ENCODE results near the gene RHOXF2. TPM values are rescaled to one million over a fixed set of nuclear protein-coding genes. Genes with fewer than 3 reads are reported as not detected.
"Not testable (repeated sequence)": the region's sequence is repeated elsewhere in the genome, so short reads cannot be mapped to it uniquely, and the experiment has no call there.

The RHOXF2 gene
- under 1 TPM in 1 of 2 donors, not detected in 1; 0.25 TPM for total RNA-seq

GRCh38 chrX:120158313-120158712, at the start of gene RHOXF2:
Gene RHOXF2, plus strand, starts transcription at chrX:120158613. Its CDS starts 138 bp downstream, at chrX:120158751.
- H3K9me3 ChIP-seq; H3K4me3 ChIP-seq; H3K27me3 ChIP-seq; H3K4me1 ChIP-seq; H3K9ac ChIP-seq (ENCODE audit: low read depth in 2 of 2, low read length in 2 of 2); H3K27ac ChIP-seq; DNase-seq; intact Hi-C loops (cut with DNase I); H3K36me3 ChIP-seq: not testable (repeated sequence)

DNA sequence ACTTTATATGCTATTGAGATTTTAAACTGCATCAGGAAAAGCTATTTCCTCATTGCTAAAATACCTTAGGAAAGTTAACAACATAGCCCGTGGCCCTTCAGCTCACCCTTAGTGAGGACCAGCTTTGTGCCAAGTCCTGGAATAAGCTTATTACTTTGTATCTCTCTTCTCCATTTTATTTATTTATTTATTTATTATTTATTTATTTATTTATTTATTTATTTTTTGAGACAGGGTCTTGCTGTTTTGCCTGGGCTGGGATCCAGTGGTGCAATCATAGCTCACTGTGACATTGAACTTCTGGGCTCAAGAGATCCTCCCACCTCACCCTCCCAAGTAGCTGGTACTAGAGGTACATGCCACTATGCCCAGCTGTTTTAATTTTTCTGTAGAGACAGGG, 49.0 kb upstream of the RHOXF2 start:
- TF ChIP-seq CTCF (IDR thresholded peaks at IDR 0.05): no peak
- intact Hi-C loops (cut with DNase I): no loop called here
- Histone ChIP-seq H3K27ac (no peak overlapping the region), H3K9ac (ENCODE audit: low read depth in 2 of 2, low read length in 2 of 2) (no peak overlapping the region), H3K36me3 (no peaks in the 10 kb centered on the region), H3K27me3 (no peaks in the 10 kb centered on the region), H3K9me3 (no peaks in the 10 kb centered on the region), H3K4me3 (no peak overlapping the region), H3K4me1 (no peaks in the 10 kb centered on the region)
- no peak for DNase-seq

- no peaks in the 10 kb centered on the region for H3K27me3 ChIP-seq
- intact Hi-C loops (cut with DNase I): no loop called here
- no peak for TF ChIP-seq CTCF (IDR thresholded peaks at IDR 0.05)
- H3K4me3 ChIP-seq: no peak overlapping the region
- H3K27ac ChIP-seq: no peak overlapping the region
- H3K9ac ChIP-seq (ENCODE audit: low read depth in 2 of 2, low read length in 2 of 2): no peak overlapping the region
- DNase-seq: no peak
- no peaks in the 10 kb centered on the region for H3K9me3 ChIP-seq
- H3K4me1 ChIP-seq: no peaks in the 10 kb centered on the region
- no peaks in the 10 kb centered on the region for H3K36me3 ChIP-seq
Measured at GRCh38 chrX:120111611-120112010, 46.8 kb upstream of the RHOXF2 start.

- TF ChIP-seq CTCF (IDR thresholded peaks at IDR 0.05): no peak
- Histone ChIP-seq H3K9me3 (no peaks in the 10 kb centered on the region), H3K4me3 (no peak within 1 kb of the TSS), H3K27me3 (no peaks in the 10 kb centered on the region), H3K36me3 (no peaks in the 10 kb centered on the region), H3K27ac (no peak within 1 kb of the TSS), H3K9ac (ENCODE audit: low read depth in 2 of 2, low read length in 2 of 2) (no peak within 1 kb of the TSS), H3K4me1 (no peaks in the 10 kb centered on the region)
- intact Hi-C loops (cut with DNase I): no loop called here
- no peak for DNase-seq
Measured at GRCh38 chrX:120115438-120115963, 42.9 kb upstream of the RHOXF2 start, which contains the start of gene RHOXF1. Gene RHOXF1, minus strand, starts transcription at chrX:120115913. Its CDS starts 51 bp downstream, at chrX:120115862.

- Histone ChIP-seq H3K4me1 (no peaks in the 10 kb centered on the region), H3K4me3 (no peak overlapping the region), H3K27ac (no peak overlapping the region), H3K27me3 (no peaks in the 10 kb centered on the region), H3K9ac (ENCODE audit: low read depth in 2 of 2, low read length in 2 of 2) (no peak overlapping the region), H3K9me3 (no peaks in the 10 kb centered on the region), H3K36me3 (no peaks in the 10 kb centered on the region)
- no peak for DNase-seq
- intact Hi-C loops (cut with DNase I): no loop called here
- TF ChIP-seq CTCF (IDR thresholded peaks at IDR 0.05): no peak
Measured at GRCh38 chrX:120120223-120120622, 38.2 kb upstream of the RHOXF2 start.

DNA sequence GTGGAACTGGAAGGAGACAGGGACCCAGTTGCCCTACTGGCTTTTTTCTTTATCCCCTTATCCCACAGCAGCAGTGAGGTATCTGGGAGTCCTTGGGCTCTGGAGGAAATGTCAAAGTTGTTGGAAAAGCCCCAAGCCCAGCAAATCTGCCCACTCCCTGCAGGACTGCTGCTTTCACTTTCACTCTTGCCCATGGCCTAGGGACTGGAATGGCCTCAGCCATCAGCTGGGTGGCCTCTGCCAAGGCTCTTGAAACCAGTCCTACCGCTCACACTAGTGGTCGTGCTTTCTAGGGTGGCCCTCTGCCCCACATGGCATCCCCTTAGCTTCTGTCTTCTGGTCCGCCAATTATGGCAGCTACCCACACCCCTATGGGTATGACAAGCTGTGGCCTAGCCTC, 33.0 kb upstream of the RHOXF2 start:
- Histone ChIP-seq H3K36me3 (no peaks in the 10 kb centered on the region), H3K27ac (no peak overlapping the region), H3K9ac (ENCODE audit: low read depth in 2 of 2, low read length in 2 of 2) (no peak overlapping the region), H3K27me3 (no peaks in the 10 kb centered on the region), H3K9me3 (no peaks in the 10 kb centered on the region), H3K4me3 (no peak overlapping the region), H3K4me1 (no peaks in the 10 kb centered on the region)
- intact Hi-C loops (cut with DNase I): no loop called here
- no peak for DNase-seq
- TF ChIP-seq CTCF (IDR thresholded peaks at IDR 0.05): no peak

- H3K27me3 ChIP-seq; H3K9ac ChIP-seq (ENCODE audit: low read depth in 2 of 2, low read length in 2 of 2); H3K27ac ChIP-seq; H3K4me1 ChIP-seq; H3K4me3 ChIP-seq; intact Hi-C loops (cut with DNase I); H3K36me3 ChIP-seq; H3K9me3 ChIP-seq; DNase-seq: not testable (repeated sequence)
Measured at GRCh38 chrX:120128306-120128846, 30.0 kb upstream of the RHOXF2 start.

All from colonic mucosa (tissue), 4 donors.